Measurements from ENCODE around the gene SLC17A4.

- no peak for TF ChIP-seq CTCF (IDR thresholded peaks at IDR 0.05)
- no peak for TF ChIP-seq POLR2A (IDR thresholded peaks at IDR 0.05)
Observed at GRCh38 chr6:25735261-25735660, 19.3 kb upstream of the SLC17A4 start.
